CD14-positive monocyte (primary cell): ENCODE data around the gene PACRGL. TPM values are rescaled to one million over a fixed set of nuclear protein-coding genes. Genes with fewer than 3 reads are reported as not detected.

ENCODE experiments used
- DNase-seq, 3 donors: peaks; one replicate each; pipeline ENCODE4 v3.0.0-alpha.2; 2011 to 2022
- H2AFZ ChIP-seq: 2 replicates; pipeline ENCODE4 v1.6.0; 2012; ENCODE audit warnings: mild to moderate bottlenecking, low read depth, low read length, inconsistent platforms; ENCODE audit not compliant: insufficient read depth, poor library complexity, severe bottlenecking
- H3K27ac ChIP-seq, 2 donors: 1 replicate in 1 of 2; 2 replicates in 1 of 2; pipeline ENCODE4 v1.5.1; 2012 to 2013; ENCODE audit warnings: low read length in 2 of 2, control low read depth in 1 of 2, inconsistent platforms in 1 of 2, low read depth in 1 of 2, mild to moderate bottlenecking in 1 of 2
- H3K27me3 ChIP-seq, 2 donors: one replicate each; pipeline versions ENCODE4 v1.6.0 to v1.6.1; 2011 to 2013; ENCODE audit warnings: low read length in 2 of 2; ENCODE audit not compliant: control insufficient read depth in 2 of 2, insufficient read depth in 2 of 2
- H3K36me3 ChIP-seq, 2 donors: replicated peaks in 1 of 2; 1 replicate in 1 of 2; 2 replicates in 1 of 2; pipeline versions ENCODE4 v1.5.1 to v1.6.1; 2012 to 2013; ENCODE audit warnings: low read length in 2 of 2, control low read depth in 1 of 2, inconsistent platforms in 1 of 2, mild to moderate bottlenecking in 1 of 2; ENCODE audit not compliant: insufficient read depth in 2 of 2, control insufficient read depth in 1 of 2
- H3K4me1 ChIP-seq, 2 donors: 1 replicate in 1 of 2; 2 replicates in 1 of 2; pipeline versions ENCODE4 v1.5.1 to v1.6.1; 2012 to 2013; ENCODE audit warnings: low read length in 2 of 2, control low read depth in 1 of 2, inconsistent platforms in 1 of 2, mild to moderate bottlenecking in 1 of 2, moderate library complexity in 1 of 2; ENCODE audit not compliant: insufficient read depth in 2 of 2, control insufficient read depth in 1 of 2
- H3K4me2 ChIP-seq: replicated peaks from 2 replicates; pipeline ENCODE3; 2012; ENCODE audit warnings: low read length, moderate library complexity, mild to moderate bottlenecking; ENCODE audit not compliant: poor library complexity, severe bottlenecking; ENCODE audit errors: extremely low read depth
- H3K4me3 ChIP-seq, 3 experiments: fragments of 200-600 bp in 1 of 3; sonication (generic) in 1 of 3; replicated peaks in 1 of 3; 1 replicate in 2 of 3; 2 replicates in 1 of 3; pipeline ENCODE4 v1.5.1; 2011 to 2013; ENCODE audit warnings: low read length in 3 of 3, mild to moderate bottlenecking in 3 of 3, control low read depth in 2 of 3, low read depth in 2 of 3, inconsistent platforms in 1 of 3, moderate library complexity in 1 of 3
- H3K79me2 ChIP-seq: 2 replicates; pipeline ENCODE4 v1.6.0; 2012; ENCODE audit warnings: mild to moderate bottlenecking, control low read depth, inconsistent platforms, low read length, moderate library complexity; ENCODE audit not compliant: insufficient read depth
- H3K9ac ChIP-seq: 2 replicates; pipeline ENCODE4 v1.6.0; 2017; ENCODE audit warnings: low read length, mild to moderate bottlenecking; ENCODE audit not compliant: insufficient read depth, poor library complexity, severe bottlenecking
- H3K9me3 ChIP-seq, 2 donors: replicated peaks in 1 of 2; 1 replicate in 1 of 2; 2 replicates in 1 of 2; pipeline versions ENCODE4 v1.5.1 to v1.6.1; 2012 to 2013; ENCODE audit warnings: low read length in 2 of 2, control low read depth in 1 of 2; ENCODE audit not compliant: control insufficient read depth in 1 of 2, insufficient read depth in 1 of 2
- H4K20me1 ChIP-seq: 2 replicates; pipeline ENCODE4 v1.6.0; 2012; ENCODE audit warnings: mild to moderate bottlenecking, low read length, control low read depth, moderate library complexity; ENCODE audit not compliant: insufficient read depth
- H3K27ac Mint-ChIP-seq, 7 donors: one replicate each; pipeline ENCODE4 v1.8.0; 2020; ENCODE audit warnings: mild to moderate bottlenecking in 7 of 7, mixed read lengths in 7 of 7, moderate library complexity in 6 of 7, inconsistent platforms in 2 of 7
- H3K27me3 Mint-ChIP-seq, 3 donors: one replicate each; pipeline ENCODE4 v1.8.0; 2021 to 2022; ENCODE audit warnings: low read depth in 3 of 3, mild to moderate bottlenecking in 3 of 3, mixed read lengths in 3 of 3, moderate library complexity in 3 of 3, inconsistent platforms in 1 of 3
- H3K36me3 Mint-ChIP-seq, 2 donors: one replicate each; pipeline ENCODE4 v1.8.0; 2020; ENCODE audit warnings: mixed read lengths in 2 of 2, inconsistent platforms in 1 of 2, mild to moderate bottlenecking in 1 of 2
- H3K4me1 Mint-ChIP-seq: one replicate; pipeline ENCODE4 v1.8.0; 2020; ENCODE audit warnings: mild to moderate bottlenecking, mixed read lengths
- H3K4me3 Mint-ChIP-seq, 2 donors: one replicate each; pipeline ENCODE4 v1.8.0; 2020; ENCODE audit warnings: mild to moderate bottlenecking in 2 of 2, mixed read lengths in 2 of 2, moderate library complexity in 1 of 2
- H3K9me3 Mint-ChIP-seq, 7 donors: one replicate each; pipeline ENCODE4 v1.8.0; 2020 to 2022; ENCODE audit warnings: mixed read lengths in 7 of 7, mild to moderate bottlenecking in 6 of 7, moderate library complexity in 6 of 7, inconsistent platforms in 2 of 7
- WGBS: methylation state at CpG from one replicate; pipeline ENCODE4 v1.1.5; 2013; ENCODE audit warnings: missing lambda C conversion rate; ENCODE audit not compliant: insufficient coverage; 5-methylcytosine and 5-hydroxymethylcytosine counted together
- intact Hi-C, 2 donors: fragments of 100-400 bp; cut with micrococcal nuclease; formaldehyde crosslinking; loops; one replicate each; pipeline versions ENCODE4 v1.15.0 to v1.15.1; 2023
- polyA plus RNA-seq, 3 donors: library from polyadenylated mRNA; depleted of rRNA in 1 of 3; unstranded in 2 of 3; stranded (reverse) in 1 of 3; fragments of 300-500 nt in 2 of 3; fragments of >200 nt in 1 of 3; fragmentation: Illumina TruSeq in 2 of 3; gene quantifications; 1 replicate in 2 of 3; 2 replicates in 1 of 3; pipeline ENCODE4 v1.2.3, GENCODE V29; 2012 to 2021
- TF ChIP-seq, protein P1 (sequence below): fragments of 200-600 bp; IDR thresholded peaks from one replicate; pipeline ENCODE4 v1.8.0; 2022; ENCODE audit warnings: antibody characterized with exemption, mild to moderate bottlenecking

Gene PACRGL
- polyA plus RNA-seq, 3 donors = 6.1 to 7.9 (median 7.4) TPM

GRCh38 chr4:20682853-20683252, 17.4 kb upstream of the PACRGL start:
- Mint-ChIP-seq H3K9me3 (no peaks in the 10 kb centered on the region), H3K27ac (no peak overlapping the region), H3K4me3 (no peak overlapping the region), H3K27me3 (peaks cover 1 to 5% (median 1%) of the 10 kb centered on the region in 3 donors), H3K4me1 (no peaks in the 10 kb centered on the region), H3K36me3 (no peaks in the 10 kb centered on the region)
- Histone ChIP-seq H3K79me2 (no peaks in the 10 kb centered on the region), H3K4me1 (no peaks in the 10 kb centered on the region), H2AFZ (no peak overlapping the region), H3K27me3 (no peaks in the 10 kb centered on the region), H3K27ac (no peak overlapping the region), H4K20me1 (no peaks in the 10 kb centered on the region), H3K4me2 (no peak overlapping the region), H3K9ac (no peak overlapping the region), H3K4me3 (no peak overlapping the region), H3K36me3 (no peaks in the 10 kb centered on the region), H3K9me3 (no peaks in the 10 kb centered on the region)
- DNase-seq = no peak
- WGBS = 90% methylated on average over 3 of the region's 3 CpGs
- intact Hi-C loops = loop anchor here (5.0 to 10.0 kb wide), 2 partner anchors 266 to 1988 kb away; no protein-coding TSS in a partner anchor
- TF ChIP-seq, protein P1, sequence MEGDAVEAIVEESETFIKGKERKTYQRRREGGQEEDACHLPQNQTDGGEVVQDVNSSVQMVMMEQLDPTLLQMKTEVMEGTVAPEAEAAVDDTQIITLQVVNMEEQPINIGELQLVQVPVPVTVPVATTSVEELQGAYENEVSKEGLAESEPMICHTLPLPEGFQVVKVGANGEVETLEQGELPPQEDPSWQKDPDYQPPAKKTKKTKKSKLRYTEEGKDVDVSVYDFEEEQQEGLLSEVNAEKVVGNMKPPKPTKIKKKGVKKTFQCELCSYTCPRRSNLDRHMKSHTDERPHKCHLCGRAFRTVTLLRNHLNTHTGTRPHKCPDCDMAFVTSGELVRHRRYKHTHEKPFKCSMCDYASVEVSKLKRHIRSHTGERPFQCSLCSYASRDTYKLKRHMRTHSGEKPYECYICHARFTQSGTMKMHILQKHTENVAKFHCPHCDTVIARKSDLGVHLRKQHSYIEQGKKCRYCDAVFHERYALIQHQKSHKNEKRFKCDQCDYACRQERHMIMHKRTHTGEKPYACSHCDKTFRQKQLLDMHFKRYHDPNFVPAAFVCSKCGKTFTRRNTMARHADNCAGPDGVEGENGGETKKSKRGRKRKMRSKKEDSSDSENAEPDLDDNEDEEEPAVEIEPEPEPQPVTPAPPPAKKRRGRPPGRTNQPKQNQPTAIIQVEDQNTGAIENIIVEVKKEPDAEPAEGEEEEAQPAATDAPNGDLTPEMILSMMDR = no peak

DNA sequence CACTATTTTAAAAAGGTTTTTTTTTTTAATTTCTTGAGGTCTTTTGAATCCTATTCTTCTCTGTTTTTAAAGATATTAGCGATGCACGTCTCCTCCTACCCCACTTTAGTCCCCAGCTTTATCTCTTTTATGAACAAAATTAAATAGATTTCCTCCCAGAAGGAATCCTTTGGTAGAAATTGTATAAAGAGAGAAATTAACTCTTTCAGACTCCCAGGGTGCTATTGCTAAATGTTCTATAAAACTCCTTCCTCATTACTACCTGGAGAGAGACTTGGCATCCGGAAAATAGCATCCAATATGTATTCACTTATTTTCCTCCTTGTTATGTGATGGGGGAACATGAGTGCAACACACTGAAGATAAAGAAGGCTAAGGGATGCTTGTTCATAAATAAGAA, 16.5 kb upstream of the PACRGL start:
- no peak overlapping the region for H3K4me3 ChIP-seq
- no peak overlapping the region for H3K27ac ChIP-seq
- H3K36me3 ChIP-seq = no peaks in the 10 kb centered on the region
- TF ChIP-seq, protein P1 = no peak
- H3K9ac ChIP-seq = no peak overlapping the region
- Mint-ChIP-seq H3K36me3 (no peaks in the 10 kb centered on the region), H3K27ac (no peak overlapping the region), H3K4me1 (no peaks in the 10 kb centered on the region), H3K27me3 (peaks cover 1 to 5% (median 1%) of the 10 kb centered on the region in 3 donors), H3K9me3 (no peaks in the 10 kb centered on the region), H3K4me3 (no peak overlapping the region)
- intact Hi-C loops = loop anchor here (5.0 to 10.0 kb wide), 2 partner anchors 266 to 1989 kb away; no protein-coding TSS in a partner anchor
- no peaks in the 10 kb centered on the region for H3K27me3 ChIP-seq
- H3K79me2 ChIP-seq = no peaks in the 10 kb centered on the region
- DNase-seq = no peak
- H4K20me1 ChIP-seq = no peaks in the 10 kb centered on the region
- no CpG with 5 or more reads among the region's 3 CpGs for WGBS
- H3K9me3 ChIP-seq = no peaks in the 10 kb centered on the region
- H3K4me1 ChIP-seq = no peaks in the 10 kb centered on the region
- H2AFZ ChIP-seq = no peak overlapping the region
- no peak overlapping the region for H3K4me2 ChIP-seq
